Omental fat pad (tissue), 4 donors: ENCODE results near the gene NOS1. TPM values are rescaled to one million over a fixed set of nuclear protein-coding genes. Genes with fewer than 3 reads are reported as not detected.
"Not testable (repeated sequence)": the region's sequence is repeated elsewhere in the genome, so short reads cannot be mapped to it uniquely, and the experiment has no call there.

Source experiments
- ATAC-seq: fragments of 150-250 bp; one replicate; pipeline ENCODE4 v1.9.1; 2016; ENCODE audit warnings: mild to moderate bottlenecking, moderate library complexity; ENCODE audit not compliant: low FRiP score
- DNase-seq: peaks from one replicate; pipeline ENCODE4 v3.0.0-alpha.2; 2019; ENCODE audit warnings: low spot score
- total RNA-seq, 4 donors: library from RNA; depleted of rRNA; stranded (reverse); fragments of >200 nt; gene quantifications; one replicate each; pipeline ENCODE4 v1.1.0, GENCODE V29; 2016
- TF ChIP-seq, protein P1 (sequence below), 3 donors: fragments of 450-650 bp; IDR thresholded peaks; one replicate each; pipeline ENCODE4 v1.5.1; 2016 to 2017; ENCODE audit warnings: antibody characterized with exemption in 3 of 3, mild to moderate bottlenecking in 3 of 3, moderate library complexity in 2 of 3

Gene NOS1
- total RNA-seq, 4 donors from 2014 or later: under 0.01 to 1.4 (median 0.11) TPM

GRCh38 chr12:117193903-117194302 is 167.5 kb downstream of the NOS1 start:
- DNase-seq: no peak
- TF ChIP-seq, protein P1, sequence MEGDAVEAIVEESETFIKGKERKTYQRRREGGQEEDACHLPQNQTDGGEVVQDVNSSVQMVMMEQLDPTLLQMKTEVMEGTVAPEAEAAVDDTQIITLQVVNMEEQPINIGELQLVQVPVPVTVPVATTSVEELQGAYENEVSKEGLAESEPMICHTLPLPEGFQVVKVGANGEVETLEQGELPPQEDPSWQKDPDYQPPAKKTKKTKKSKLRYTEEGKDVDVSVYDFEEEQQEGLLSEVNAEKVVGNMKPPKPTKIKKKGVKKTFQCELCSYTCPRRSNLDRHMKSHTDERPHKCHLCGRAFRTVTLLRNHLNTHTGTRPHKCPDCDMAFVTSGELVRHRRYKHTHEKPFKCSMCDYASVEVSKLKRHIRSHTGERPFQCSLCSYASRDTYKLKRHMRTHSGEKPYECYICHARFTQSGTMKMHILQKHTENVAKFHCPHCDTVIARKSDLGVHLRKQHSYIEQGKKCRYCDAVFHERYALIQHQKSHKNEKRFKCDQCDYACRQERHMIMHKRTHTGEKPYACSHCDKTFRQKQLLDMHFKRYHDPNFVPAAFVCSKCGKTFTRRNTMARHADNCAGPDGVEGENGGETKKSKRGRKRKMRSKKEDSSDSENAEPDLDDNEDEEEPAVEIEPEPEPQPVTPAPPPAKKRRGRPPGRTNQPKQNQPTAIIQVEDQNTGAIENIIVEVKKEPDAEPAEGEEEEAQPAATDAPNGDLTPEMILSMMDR (IDR thresholded peaks at IDR 0.05): no peak
- ATAC-seq: no peak

GRCh38 chr12:117192581-117192980 is 168.8 kb downstream of the NOS1 start:
- not testable (repeated sequence) for DNase-seq, ATAC-seq

GRCh38 chr12:117192057-117192456 is 169.4 kb downstream of the NOS1 start:
- no peak for DNase-seq
- TF ChIP-seq, protein P1 (IDR thresholded peaks at IDR 0.05): no peak
- no peak for ATAC-seq

DNA sequence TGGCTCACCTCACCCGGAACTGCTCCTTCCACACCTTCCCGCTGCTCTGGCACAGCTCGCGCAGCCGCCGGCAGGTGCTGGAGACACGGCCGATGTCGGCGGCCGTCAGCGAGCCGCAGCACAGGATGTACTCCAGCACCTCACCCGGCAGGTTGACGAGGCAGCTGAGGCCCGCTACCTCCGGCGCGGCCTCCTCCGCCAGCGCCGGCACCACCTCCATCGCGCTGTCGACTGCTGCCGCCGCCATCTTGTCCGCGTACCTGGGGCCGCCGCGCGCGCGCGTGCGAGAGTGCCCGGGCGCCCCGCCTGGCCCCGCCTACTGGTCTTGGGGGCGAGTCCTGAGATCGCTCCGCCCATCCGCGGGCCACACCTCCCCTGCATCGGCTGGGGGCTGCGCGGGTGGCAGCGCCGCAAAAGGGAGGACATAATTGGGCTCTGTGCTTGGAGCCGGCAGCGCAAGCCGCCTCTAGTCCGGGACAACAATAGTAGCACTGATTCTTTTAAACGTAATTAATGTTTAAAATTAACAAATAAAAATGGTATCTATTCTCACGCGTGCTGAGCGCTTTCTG is 171.1 kb downstream of the NOS1 start, which contains the start of gene FBXO21:
TSS of gene FBXO21 (minus strand) at position 261 of the 572 bp plus-strand sequence. CDS start at position 247, 14 bp downstream.
- DNase-seq (peak; percentile 71), ATAC-seq (peak; percentile 94)
- TF ChIP-seq, protein P1 (IDR thresholded peaks at IDR 0.05): no peak

- ATAC-seq: peak; percentile 47
- no peak for DNase-seq
- TF ChIP-seq, protein P1 (IDR thresholded peaks at IDR 0.05): no peak
Measured at GRCh38 chr12:117189725-117190209, 171.7 kb downstream of the NOS1 start.

- TF ChIP-seq, protein P1 (IDR thresholded peaks at IDR 0.05): no peak
- ATAC-seq (peak; percentile 47), DNase-seq (no peak)
Measured at GRCh38 chr12:117188961-117189724, 172.3 kb downstream of the NOS1 start.

GRCh38 chr12:117188121-117188665 is 173.2 kb downstream of the NOS1 start:
- DNase-seq (no peak), ATAC-seq (no peak)
- TF ChIP-seq, protein P1 (IDR thresholded peaks at IDR 0.05): no peak
